Cardiac fibroblast (primary cell): ENCODE measurements around the gene PSMB2.

Source experiments
- DNase-seq, 2 donors: peaks; one replicate each; pipeline versions ENCODE4 v3.0.0 to v3.0.0-alpha.2; 2010; ENCODE audit warnings: low read depth in 2 of 2
- H3K4me3 ChIP-seq, 2 donors: replicated peaks in 1 of 2; 1 replicate in 1 of 2; 2 replicates in 1 of 2; pipeline ENCODE4 v1.5.1; 2011; ENCODE audit warnings: low read depth in 2 of 2, low read length in 2 of 2, mild to moderate bottlenecking in 2 of 2, moderate library complexity in 1 of 2
- TF ChIP-seq, protein P1 (sequence below): IDR thresholded peaks from one replicate; pipeline ENCODE4 v1.5.1; 2011; ENCODE audit warnings: low read depth, mild to moderate bottlenecking, low read length, inconsistent platforms

Gene PSMB2

DNA sequence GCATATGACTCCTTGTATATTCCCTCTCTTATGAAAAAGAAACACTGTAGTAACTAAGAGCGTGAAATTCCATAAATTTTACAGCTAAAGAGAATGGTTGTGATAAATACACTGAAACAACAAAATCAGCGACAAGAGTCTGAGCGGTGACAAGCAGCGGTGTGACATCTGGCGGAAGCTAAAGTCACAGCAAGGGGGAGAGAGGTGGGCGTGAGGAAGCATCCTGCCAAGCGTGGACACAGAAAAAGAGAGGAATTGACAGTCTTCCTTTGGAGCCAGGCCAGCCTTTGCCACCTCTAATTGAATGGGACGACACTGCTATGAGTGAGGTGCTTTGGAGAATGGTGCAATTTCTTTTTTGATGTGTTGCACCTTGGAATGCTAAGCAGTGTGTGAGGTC is 25.9 kb downstream of the PSMB2 start:
- TF ChIP-seq, protein P1, sequence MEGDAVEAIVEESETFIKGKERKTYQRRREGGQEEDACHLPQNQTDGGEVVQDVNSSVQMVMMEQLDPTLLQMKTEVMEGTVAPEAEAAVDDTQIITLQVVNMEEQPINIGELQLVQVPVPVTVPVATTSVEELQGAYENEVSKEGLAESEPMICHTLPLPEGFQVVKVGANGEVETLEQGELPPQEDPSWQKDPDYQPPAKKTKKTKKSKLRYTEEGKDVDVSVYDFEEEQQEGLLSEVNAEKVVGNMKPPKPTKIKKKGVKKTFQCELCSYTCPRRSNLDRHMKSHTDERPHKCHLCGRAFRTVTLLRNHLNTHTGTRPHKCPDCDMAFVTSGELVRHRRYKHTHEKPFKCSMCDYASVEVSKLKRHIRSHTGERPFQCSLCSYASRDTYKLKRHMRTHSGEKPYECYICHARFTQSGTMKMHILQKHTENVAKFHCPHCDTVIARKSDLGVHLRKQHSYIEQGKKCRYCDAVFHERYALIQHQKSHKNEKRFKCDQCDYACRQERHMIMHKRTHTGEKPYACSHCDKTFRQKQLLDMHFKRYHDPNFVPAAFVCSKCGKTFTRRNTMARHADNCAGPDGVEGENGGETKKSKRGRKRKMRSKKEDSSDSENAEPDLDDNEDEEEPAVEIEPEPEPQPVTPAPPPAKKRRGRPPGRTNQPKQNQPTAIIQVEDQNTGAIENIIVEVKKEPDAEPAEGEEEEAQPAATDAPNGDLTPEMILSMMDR: no peak
- no peak for DNase-seq
- no peak overlapping the region for H3K4me3 ChIP-seq

DNA sequence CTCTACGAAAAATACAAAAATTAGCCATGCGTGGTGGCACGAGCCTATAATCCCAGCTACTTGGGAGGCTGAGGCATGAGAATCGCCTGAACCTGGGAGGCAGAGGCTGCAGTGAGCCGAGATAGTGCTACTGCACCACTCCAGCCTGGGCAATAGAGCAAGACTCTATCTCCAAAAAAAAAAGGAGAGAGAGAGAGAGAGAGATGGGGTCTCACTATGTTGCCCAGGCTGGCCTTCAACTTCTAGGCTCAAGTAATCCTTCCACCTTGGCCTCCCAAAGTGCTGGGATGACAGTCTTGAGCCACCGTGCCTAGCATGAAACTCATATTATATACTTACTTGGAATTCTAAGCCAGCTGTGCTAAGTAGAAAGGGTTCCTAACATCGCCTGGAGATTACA is 29.7 kb downstream of the PSMB2 start:
- no peak for DNase-seq

DNA sequence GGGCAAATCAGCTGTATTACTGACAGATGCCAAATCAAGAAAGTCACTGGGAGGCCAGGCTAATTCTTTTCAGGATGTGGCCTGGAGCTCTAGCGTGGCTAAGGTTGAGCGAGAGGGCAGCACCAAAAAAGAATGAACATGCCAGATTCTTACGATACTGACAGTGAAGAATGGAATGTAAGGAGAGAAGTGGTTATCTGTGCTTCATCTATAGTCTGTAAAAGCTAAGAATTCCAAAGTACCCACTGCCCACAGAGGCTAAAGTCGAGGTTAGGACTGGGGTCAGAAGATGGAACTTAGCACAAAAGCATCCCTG is 35.5 kb downstream of the PSMB2 start:
- H3K4me3 ChIP-seq: no peak overlapping the region
- TF ChIP-seq, protein P1: no peak
- peak; percentile 11 to 53 for DNase-seq

More for the DNA sequence above, 29.7 kb downstream of the PSMB2 start:
- TF ChIP-seq, protein P1: no peak
- H3K4me3 ChIP-seq: no peak overlapping the region

DNA sequence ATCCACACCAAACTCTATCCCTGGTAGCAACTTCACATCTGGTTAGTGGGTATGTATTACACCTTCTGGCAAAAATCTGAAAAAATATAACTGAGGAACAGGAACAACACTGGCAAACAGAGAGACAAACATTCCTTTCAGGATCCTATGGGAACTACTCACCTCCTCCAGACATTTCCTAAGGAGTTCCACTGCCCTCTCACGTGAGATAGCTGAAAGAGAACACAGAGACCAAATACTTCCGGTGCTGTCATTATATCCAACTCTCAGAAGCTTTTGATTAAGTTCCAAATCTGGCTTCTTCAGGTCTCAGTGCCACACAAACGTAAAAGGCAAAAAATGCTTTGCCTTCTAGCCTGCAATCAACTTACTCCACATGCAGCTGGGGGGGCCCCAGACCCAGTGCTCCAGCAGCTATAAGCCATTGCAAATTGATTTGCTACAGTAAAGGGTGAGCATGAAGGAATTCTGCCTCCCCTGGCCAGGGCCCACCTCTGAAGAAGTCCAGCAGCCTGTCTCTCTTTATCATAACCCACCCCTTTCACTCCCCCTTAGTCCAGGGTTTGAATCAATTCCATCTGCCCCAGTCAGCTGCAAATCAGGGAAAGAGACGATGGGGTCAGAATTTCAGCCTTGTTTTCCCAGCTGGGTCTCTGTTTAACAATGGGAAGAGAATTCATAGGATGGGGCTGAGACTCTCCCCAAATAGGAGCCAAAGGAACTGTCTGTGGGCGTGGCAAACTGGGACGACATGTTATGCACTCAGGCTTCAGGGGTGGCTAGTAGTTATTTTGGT is 36.1 kb downstream of the PSMB2 start:
- TF ChIP-seq, protein P1: no peak
- peak in 1 of 2 donors; percentile 25 for DNase-seq
- H3K4me3 ChIP-seq: no peak overlapping the region

DNA sequence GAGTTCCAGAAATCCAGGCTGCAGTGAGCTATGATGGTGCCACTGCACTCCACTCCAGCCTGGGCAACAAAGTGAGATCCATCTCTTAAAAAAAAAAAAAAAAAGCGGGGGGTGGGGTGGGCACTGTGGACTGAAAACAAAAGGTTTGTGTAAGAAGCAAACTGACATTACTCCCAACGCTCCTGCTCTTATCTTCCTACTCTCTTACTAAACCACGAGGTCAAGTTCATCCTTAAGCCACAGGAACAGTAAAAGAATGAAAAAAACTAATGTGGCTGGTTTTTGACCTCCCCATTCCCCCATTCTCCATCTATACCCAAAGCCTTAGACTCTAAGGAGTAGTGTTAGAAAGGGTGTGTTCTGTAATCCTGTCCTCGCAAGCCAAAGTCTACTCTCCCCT is 37.4 kb downstream of the PSMB2 start:
- H3K4me3 ChIP-seq: no peak overlapping the region
- TF ChIP-seq, protein P1: no peak
- peak in 1 of 2 donors; percentile 28 for DNase-seq

DNA sequence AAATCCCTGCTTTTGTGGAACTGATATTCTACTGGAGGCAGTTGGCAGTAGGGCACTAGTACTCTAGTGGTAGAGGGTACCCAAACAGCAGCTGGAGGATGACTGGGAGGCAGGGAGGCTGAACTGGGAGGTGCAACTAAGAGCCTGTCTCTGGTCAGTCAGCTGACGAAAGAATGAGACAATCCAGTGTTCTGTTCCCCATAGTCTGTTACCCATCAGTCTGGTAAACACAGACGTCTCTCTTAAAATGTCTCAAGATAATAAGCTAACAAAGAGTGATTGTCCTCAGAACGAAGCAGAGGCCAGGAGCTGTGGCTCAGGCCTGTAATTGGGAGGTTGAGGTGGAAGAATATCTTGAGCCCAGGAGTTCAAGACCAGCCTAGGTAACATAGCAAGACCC is 37.9 kb downstream of the PSMB2 start:
- peak in 1 of 2 donors; percentile 15 for DNase-seq
- no peak overlapping the region for H3K4me3 ChIP-seq
- TF ChIP-seq, protein P1: no peak

DNA sequence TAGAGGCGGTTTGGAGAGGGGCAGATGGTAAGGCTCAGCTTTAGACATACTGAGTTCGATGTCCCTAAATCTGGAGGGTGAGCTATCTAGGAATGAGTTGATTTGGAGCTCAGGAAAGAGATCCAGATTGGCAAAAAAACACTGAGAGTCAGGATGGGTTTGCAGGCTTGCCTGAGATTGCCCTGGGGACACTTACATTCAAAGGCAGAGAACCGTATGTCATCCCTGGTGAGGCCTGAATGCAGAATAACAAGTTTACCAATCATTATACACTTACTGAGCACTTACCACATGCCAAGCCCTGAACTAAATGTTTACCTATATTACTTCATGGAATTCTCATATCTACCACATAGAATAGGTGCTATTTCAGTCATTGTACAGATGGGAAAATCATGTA is 40.7 kb downstream of the PSMB2 start:
- DNase-seq: no peak
- no peak overlapping the region for H3K4me3 ChIP-seq
- TF ChIP-seq, protein P1: no peak
